HCT116 (cell line): ENCODE results near the gene PDE6A.

Experiments used
- EZH2 ChIP-seq: fragments of 200-600 bp; sonication (generic); IDR thresholded peaks from 2 replicates; pipeline ENCODE4 v1.6.1; 2017; ENCODE audit warnings: antibody characterized with exemption, mixed run types
- JUND ChIP-seq: IDR thresholded peaks from 2 replicates; pipeline ENCODE4 v1.6.1; 2012
- POLR2A ChIP-seq: IDR thresholded peaks from 2 replicates; pipeline ENCODE4 v1.7.0; 2011; ENCODE audit warnings: borderline replicate concordance; ENCODE audit not compliant: insufficient read depth, insufficient read length; ENCODE audit errors: extremely low read depth
- RAD21 ChIP-seq: IDR thresholded peaks from 2 replicates; pipeline ENCODE4 v1.6.1; 2012; ENCODE audit warnings: low read depth, mild to moderate bottlenecking
- SRF ChIP-seq: IDR thresholded peaks from 2 replicates; pipeline ENCODE4 v1.6.1; 2012; ENCODE audit warnings: low read depth
- YY1 ChIP-seq: IDR thresholded peaks from 2 replicates; pipeline ENCODE4 v1.6.1; 2011; ENCODE audit warnings: low read length, low read depth, moderate library complexity, mild to moderate bottlenecking; ENCODE audit not compliant: insufficient replicate concordance; ENCODE audit errors: extremely low read depth
- ZNF274 ChIP-seq: fragments of 200-500 bp; sonication (Bioruptor generic); IDR thresholded peaks from 2 replicates; pipeline ENCODE4 v1.6.1; 2014; ENCODE audit warnings: mild to moderate bottlenecking, low read depth, low read length, inconsistent platforms
- TF ChIP-seq, protein P1 (sequence below), 3 experiments: fragments of 200-600 bp in 1 of 3; sonication (generic) in 1 of 3; IDR thresholded peaks in 2 of 3; conservative IDR thresholded peaks in 1 of 3; 2 replicates each; pipeline ENCODE4 v1.5.1; 2012 to 2017; ENCODE audit warnings: low read depth in 2 of 3, low read length in 2 of 3, antibody characterized with exemption in 1 of 3, borderline replicate concordance in 1 of 3, control low read depth in 1 of 3, mild to moderate bottlenecking in 1 of 3, mixed read lengths in 1 of 3, mixed run types in 1 of 3, moderate library complexity in 1 of 3; ENCODE audit not compliant: insufficient read depth in 1 of 3
- TF ChIP-seq, protein P2 (sequence below): IDR thresholded peaks from 2 replicates; pipeline ENCODE4 v1.6.1; 2012
- TF ChIP-seq, protein P3 (sequence below): IDR thresholded peaks from 2 replicates; pipeline ENCODE4 v1.6.1; 2012
- TF ChIP-seq, protein P4 (sequence below): IDR thresholded peaks from 2 replicates; pipeline ENCODE4 v1.6.1; 2012; ENCODE audit warnings: low read depth

DNA sequence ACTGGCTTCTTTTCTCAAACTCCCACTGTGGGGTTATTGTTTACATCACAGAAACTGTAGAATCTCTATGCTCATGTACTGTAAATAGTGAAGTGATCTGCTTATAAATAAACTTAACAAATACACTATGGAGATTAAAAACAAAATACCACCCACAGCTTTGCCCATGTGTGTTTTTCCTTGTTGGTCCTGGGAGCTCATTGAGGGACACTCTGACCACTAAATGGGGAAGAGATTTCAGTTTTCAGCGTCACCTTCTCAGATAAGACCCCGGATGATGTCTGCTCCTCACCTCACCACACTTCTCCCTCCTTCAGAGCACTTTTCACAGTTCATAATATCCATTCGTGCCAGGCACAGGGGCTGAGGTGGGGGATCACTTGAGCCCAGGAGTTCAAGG is 89.7 kb downstream of the PDE6A start:
- TF ChIP-seq SRF: no peak
- TF ChIP-seq, protein P1, sequence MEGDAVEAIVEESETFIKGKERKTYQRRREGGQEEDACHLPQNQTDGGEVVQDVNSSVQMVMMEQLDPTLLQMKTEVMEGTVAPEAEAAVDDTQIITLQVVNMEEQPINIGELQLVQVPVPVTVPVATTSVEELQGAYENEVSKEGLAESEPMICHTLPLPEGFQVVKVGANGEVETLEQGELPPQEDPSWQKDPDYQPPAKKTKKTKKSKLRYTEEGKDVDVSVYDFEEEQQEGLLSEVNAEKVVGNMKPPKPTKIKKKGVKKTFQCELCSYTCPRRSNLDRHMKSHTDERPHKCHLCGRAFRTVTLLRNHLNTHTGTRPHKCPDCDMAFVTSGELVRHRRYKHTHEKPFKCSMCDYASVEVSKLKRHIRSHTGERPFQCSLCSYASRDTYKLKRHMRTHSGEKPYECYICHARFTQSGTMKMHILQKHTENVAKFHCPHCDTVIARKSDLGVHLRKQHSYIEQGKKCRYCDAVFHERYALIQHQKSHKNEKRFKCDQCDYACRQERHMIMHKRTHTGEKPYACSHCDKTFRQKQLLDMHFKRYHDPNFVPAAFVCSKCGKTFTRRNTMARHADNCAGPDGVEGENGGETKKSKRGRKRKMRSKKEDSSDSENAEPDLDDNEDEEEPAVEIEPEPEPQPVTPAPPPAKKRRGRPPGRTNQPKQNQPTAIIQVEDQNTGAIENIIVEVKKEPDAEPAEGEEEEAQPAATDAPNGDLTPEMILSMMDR (IDR thresholded peaks at IDR 0.05 in 2 of 3, conservative IDR thresholded peaks at IDR 0.05 in 1 of 3; ENCODE audit: borderline replicate concordance in 1 of 3, insufficient read depth in 1 of 3, low read depth in 2 of 3, low read length in 2 of 3): no peak
- TF ChIP-seq RAD21: no peak
- no peak for TF ChIP-seq POLR2A
- TF ChIP-seq, protein P2, sequence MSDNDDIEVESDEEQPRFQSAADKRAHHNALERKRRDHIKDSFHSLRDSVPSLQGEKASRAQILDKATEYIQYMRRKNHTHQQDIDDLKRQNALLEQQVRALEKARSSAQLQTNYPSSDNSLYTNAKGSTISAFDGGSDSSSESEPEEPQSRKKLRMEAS: no peak
- TF ChIP-seq, protein P3, sequence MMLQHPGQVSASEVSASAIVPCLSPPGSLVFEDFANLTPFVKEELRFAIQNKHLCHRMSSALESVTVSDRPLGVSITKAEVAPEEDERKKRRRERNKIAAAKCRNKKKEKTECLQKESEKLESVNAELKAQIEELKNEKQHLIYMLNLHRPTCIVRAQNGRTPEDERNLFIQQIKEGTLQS: no peak
- no peak for TF ChIP-seq ZNF274
- TF ChIP-seq EZH2: no peak
- TF ChIP-seq, protein P4, sequence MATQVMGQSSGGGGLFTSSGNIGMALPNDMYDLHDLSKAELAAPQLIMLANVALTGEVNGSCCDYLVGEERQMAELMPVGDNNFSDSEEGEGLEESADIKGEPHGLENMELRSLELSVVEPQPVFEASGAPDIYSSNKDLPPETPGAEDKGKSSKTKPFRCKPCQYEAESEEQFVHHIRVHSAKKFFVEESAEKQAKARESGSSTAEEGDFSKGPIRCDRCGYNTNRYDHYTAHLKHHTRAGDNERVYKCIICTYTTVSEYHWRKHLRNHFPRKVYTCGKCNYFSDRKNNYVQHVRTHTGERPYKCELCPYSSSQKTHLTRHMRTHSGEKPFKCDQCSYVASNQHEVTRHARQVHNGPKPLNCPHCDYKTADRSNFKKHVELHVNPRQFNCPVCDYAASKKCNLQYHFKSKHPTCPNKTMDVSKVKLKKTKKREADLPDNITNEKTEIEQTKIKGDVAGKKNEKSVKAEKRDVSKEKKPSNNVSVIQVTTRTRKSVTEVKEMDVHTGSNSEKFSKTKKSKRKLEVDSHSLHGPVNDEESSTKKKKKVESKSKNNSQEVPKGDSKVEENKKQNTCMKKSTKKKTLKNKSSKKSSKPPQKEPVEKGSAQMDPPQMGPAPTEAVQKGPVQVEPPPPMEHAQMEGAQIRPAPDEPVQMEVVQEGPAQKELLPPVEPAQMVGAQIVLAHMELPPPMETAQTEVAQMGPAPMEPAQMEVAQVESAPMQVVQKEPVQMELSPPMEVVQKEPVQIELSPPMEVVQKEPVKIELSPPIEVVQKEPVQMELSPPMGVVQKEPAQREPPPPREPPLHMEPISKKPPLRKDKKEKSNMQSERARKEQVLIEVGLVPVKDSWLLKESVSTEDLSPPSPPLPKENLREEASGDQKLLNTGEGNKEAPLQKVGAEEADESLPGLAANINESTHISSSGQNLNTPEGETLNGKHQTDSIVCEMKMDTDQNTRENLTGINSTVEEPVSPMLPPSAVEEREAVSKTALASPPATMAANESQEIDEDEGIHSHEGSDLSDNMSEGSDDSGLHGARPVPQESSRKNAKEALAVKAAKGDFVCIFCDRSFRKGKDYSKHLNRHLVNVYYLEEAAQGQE: no peak
- TF ChIP-seq JUND: no peak
- TF ChIP-seq YY1: no peak
